ENCODE measurements around the gene HJURP. TPM values are rescaled to one million over a fixed set of nuclear protein-coding genes. Genes with fewer than 3 reads are reported as not detected.

The HJURP gene
- polyA plus RNA-seq, 3 donors = not detected

GRCh38 chr2:233855345-233855744 is 1.0 kb upstream of the HJURP start:
- Histone ChIP-seq H2AFZ (ENCODE audit: insufficient read depth, low read depth, low read length, poor library complexity, severe bottlenecking) (peak overlapping the region; percentile 98), H3K27ac (ENCODE audit: low read depth in 1 of 2, low read length in 2 of 2) (peak overlapping the region in 1 of 2 donors; percentile 67)
- WGBS (ENCODE audit: insufficient coverage) = 93% methylated on average over 5 of the region's 5 CpGs

GRCh38 chr2:233853883-233854240 is 473 bp downstream of the HJURP start:
- peaks cover 16 to 23% of the 10 kb centered on the region in 2 donors for H3K36me3 ChIP-seq (replicated peaks in 1 of 2; ENCODE audit: control insufficient read depth in 1 of 2, insufficient read depth in 2 of 2, low read length in 2 of 2)
- H3K79me2 ChIP-seq (ENCODE audit: insufficient read depth, low read length) = peaks cover 56% of the 10 kb centered on the region
- TF ChIP-seq CTCF (IDR thresholded peaks at IDR 0.05) = no peak
- H3K9me3 ChIP-seq (replicated peaks in 1 of 2; ENCODE audit: control insufficient read depth in 1 of 2, insufficient read depth in 1 of 2, low read length in 2 of 2) = no peaks in the 10 kb centered on the region
- H2AFZ ChIP-seq (ENCODE audit: insufficient read depth, low read depth, low read length, poor library complexity, severe bottlenecking) = peak overlapping the region; percentile 98
- H3K27ac ChIP-seq (ENCODE audit: low read depth in 1 of 2, low read length in 2 of 2) = no peak overlapping the region
- H3K27me3 ChIP-seq (ENCODE audit: control insufficient read depth in 2 of 2, insufficient read depth in 2 of 2, low read length in 2 of 2) = no peaks in the 10 kb centered on the region
- peaks cover 0 to 4% (median 2%) of the 10 kb centered on the region in 3 donors for H3K27me3 Mint-ChIP-seq (ENCODE audit: low read depth in 3 of 3)
- H3K4me2 ChIP-seq (replicated peaks; ENCODE audit: extremely low read depth, low read length, poor library complexity, severe bottlenecking) = peak overlapping the region; percentile 100
- H3K27ac Mint-ChIP-seq = peak overlapping the region in 2 of 7 donors; percentile 61 to 88
- H3K4me1 ChIP-seq (ENCODE audit: control insufficient read depth in 1 of 2, insufficient read depth in 2 of 2, low read length in 2 of 2) = peaks cover 29 to 34% of the 10 kb centered on the region in 2 donors
- H4K20me1 ChIP-seq (ENCODE audit: insufficient read depth, low read length) = no peaks in the 10 kb centered on the region
- WGBS (ENCODE audit: insufficient coverage) = 1% methylated on average over 25 of the region's 25 CpGs
- DNase-seq = no peak
- peak overlapping the region; percentile 51 to 95 (median 61) for H3K4me3 ChIP-seq (replicated peaks in 1 of 3; ENCODE audit: low read depth in 2 of 3, low read length in 3 of 3)
- H3K4me1 Mint-ChIP-seq = peaks cover 40% of the 10 kb centered on the region
- peaks cover 11 to 19% of the 10 kb centered on the region in 2 donors for H3K36me3 Mint-ChIP-seq
- intact Hi-C loops (cut with micrococcal nuclease) = loop anchor here in 1 of 2 donors (10.0 kb wide), 1 partner anchor 641 kb away; the partner anchor contains the start of gene ARL4C
- H3K9ac ChIP-seq (ENCODE audit: insufficient read depth, low read length, poor library complexity, severe bottlenecking) = peak overlapping the region; percentile 43
- H3K9me3 Mint-ChIP-seq = no peaks in the 10 kb centered on the region
- H3K4me3 Mint-ChIP-seq = peak overlapping the region; percentile 95 to 98

More at GRCh38 chr2:233855345-233855744, 1.0 kb upstream of the HJURP start:
- Histone ChIP-seq H4K20me1 (ENCODE audit: insufficient read depth, low read length) (no peaks in the 10 kb centered on the region), H3K4me3 (replicated peaks in 1 of 3; ENCODE audit: low read depth in 2 of 3, low read length in 3 of 3) (peak overlapping the region in 1 of 3 experiments; percentile 95), H3K4me2 (replicated peaks; ENCODE audit: extremely low read depth, low read length, poor library complexity, severe bottlenecking) (peak overlapping the region; percentile 100), H3K9me3 (replicated peaks in 1 of 2; ENCODE audit: control insufficient read depth in 1 of 2, insufficient read depth in 1 of 2, low read length in 2 of 2) (no peaks in the 10 kb centered on the region), H3K4me1 (ENCODE audit: control insufficient read depth in 1 of 2, insufficient read depth in 2 of 2, low read length in 2 of 2) (peaks cover 29 to 34% of the 10 kb centered on the region in 2 donors), H3K79me2 (ENCODE audit: insufficient read depth, low read length) (peaks cover 41% of the 10 kb centered on the region), H3K36me3 (replicated peaks in 1 of 2; ENCODE audit: control insufficient read depth in 1 of 2, insufficient read depth in 2 of 2, low read length in 2 of 2) (peaks cover 4 to 8% of the 10 kb centered on the region in 2 donors), H3K27me3 (ENCODE audit: control insufficient read depth in 2 of 2, insufficient read depth in 2 of 2, low read length in 2 of 2) (no peaks in the 10 kb centered on the region), H3K9ac (ENCODE audit: insufficient read depth, low read length, poor library complexity, severe bottlenecking) (peak overlapping the region; percentile 44)
- peaks cover 40% of the 10 kb centered on the region for H3K4me1 Mint-ChIP-seq
- peaks cover 2 to 4% (median 2%) of the 10 kb centered on the region in 3 donors for H3K27me3 Mint-ChIP-seq (ENCODE audit: low read depth in 3 of 3)
- H3K36me3 Mint-ChIP-seq = peaks cover 2 to 4% of the 10 kb centered on the region in 2 donors
- peak overlapping the region in 1 of 7 donors; percentile 40 for H3K27ac Mint-ChIP-seq
- no peak for TF ChIP-seq CTCF (IDR thresholded peaks at IDR 0.05)
- intact Hi-C loops (cut with micrococcal nuclease) = loop anchor here in 1 of 2 donors (10.0 kb wide), 1 partner anchor 639 kb away; the partner anchor contains the start of gene ARL4C
- DNase-seq = no peak
- H3K9me3 Mint-ChIP-seq = no peaks in the 10 kb centered on the region
- no peak overlapping the region for H3K4me3 Mint-ChIP-seq
